Esophagus squamous epithelium (tissue), 5 donors: Measurements from ENCODE around the gene REX1BD. TPM values are rescaled to one million over a fixed set of nuclear protein-coding genes. Genes with fewer than 3 reads are reported as not detected.

Source experiments
- DNase-seq: peaks from one replicate; lab custom pipeline; 2025; lab: John Stamatoyannopoulos, UW
- H3K27ac ChIP-seq, 4 donors: fragments of 200-600 bp; sonication (generic); one replicate each; pipeline ENCODE4 v1.5.1; 2016 to 2019; ENCODE audit warnings: mild to moderate bottlenecking in 1 of 4
- H3K27me3 ChIP-seq, 4 donors: fragments of 200-600 bp; sonication (generic); 1 replicate in 3 of 4; 2 replicates in 1 of 4; pipeline versions ENCODE4 v1.5.1 to v1.6.0; 2017 to 2021; ENCODE audit warnings: antibody characterized with exemption in 1 of 4
- H3K36me3 ChIP-seq, 3 donors: fragments of 200-600 bp; sonication (generic); one replicate each; pipeline ENCODE4 v1.5.1; 2016 to 2019
- H3K4me1 ChIP-seq, 3 donors: fragments of 200-600 bp; sonication (generic); one replicate each; pipeline ENCODE4 v1.5.1; 2017 to 2019
- H3K4me3 ChIP-seq, 4 donors: fragments of 200-600 bp; sonication (generic); 1 replicate in 3 of 4; 2 replicates in 1 of 4; pipeline ENCODE4 v1.5.1; 2016 to 2019; ENCODE audit warnings: mild to moderate bottlenecking in 2 of 4, moderate library complexity in 1 of 4
- H3K9me3 ChIP-seq, 3 donors: fragments of 200-600 bp; sonication (generic); one replicate each; pipeline ENCODE4 v1.5.1; 2016 to 2019
- CTCF ChIP-seq, 6 experiments: fragments of 450-650 bp in 4 of 6; fragments of 200-600 bp in 2 of 6; sonication (generic) in 2 of 6; IDR thresholded peaks; one replicate each; pipeline ENCODE4 v1.5.1; 2016 to 2019; ENCODE audit warnings: antibody characterized with exemption in 6 of 6, mild to moderate bottlenecking in 4 of 6, moderate library complexity in 4 of 6
- POLR2A ChIP-seq, 4 donors: fragments of 450-650 bp; IDR thresholded peaks; one replicate each; pipeline ENCODE4 v1.6.1; 2017; ENCODE audit warnings: antibody characterized with exemption in 4 of 4, mild to moderate bottlenecking in 4 of 4, moderate library complexity in 3 of 4
- WGBS, 2 donors: methylation state at CpG; one replicate each; pipeline ENCODE4 v1.1.5; 2018; 5-methylcytosine and 5-hydroxymethylcytosine counted together
- intact Hi-C: fragments of 100-400 bp; cut with DNase I; formaldehyde crosslinking; loops from one replicate; pipeline ENCODE4 v1.15.0; 2022
- total RNA-seq, 4 donors: library from RNA; depleted of rRNA; stranded (reverse); fragments of >200 nt; gene quantifications; one replicate each; pipeline ENCODE4 v1.1.0, GENCODE V29; 2016
- donor health status: DM: yes; HTN: yes; CAD: no.

Gene REX1BD
- total RNA-seq, 4 donors from 2014 or later: 46.8 to 69.0 (median 56.6) TPM

- intact Hi-C loops: no loop called here
- TF ChIP-seq POLR2A (IDR thresholded peaks at IDR 0.05) (no peak), CTCF (IDR thresholded peaks at IDR 0.05) (no peak)
- no peak overlapping the region for H3K4me3 ChIP-seq
- H3K27me3 ChIP-seq: no peaks in the 10 kb centered on the region
- 65 to 74% methylated on average over 4 to 7 of the region's 7 CpGs for WGBS, 2 donors
- H3K9me3 ChIP-seq: no peaks in the 10 kb centered on the region
- DNase-seq: no peak
- no peaks in the 10 kb centered on the region for H3K4me1 ChIP-seq
- peaks cover 0 to 33% (median under 1%) of the 10 kb centered on the region in 3 donors for H3K36me3 ChIP-seq
- H3K27ac ChIP-seq: no peak overlapping the region
Measured at GRCh38 chr19:18580311-18580710, 8.3 kb upstream of the REX1BD start.

GRCh38 chr19:18586306-18586705 is 2.3 kb upstream of the REX1BD start:
- Histone ChIP-seq H3K27ac (no peak overlapping the region), H3K27me3 (no peaks in the 10 kb centered on the region), H3K36me3 (peaks cover 0 to 11% (median 7%) of the 10 kb centered on the region in 3 donors), H3K9me3 (no peaks in the 10 kb centered on the region), H3K4me3 (no peak overlapping the region), H3K4me1 (peaks cover 8 to 33% (median 22%) of the 10 kb centered on the region in 3 donors)
- WGBS, 2 donors: 48 to 65% methylated on average over 2 of the region's 2 CpGs
- no peak for DNase-seq
- intact Hi-C loops: no loop called here
- TF ChIP-seq POLR2A (IDR thresholded peaks at IDR 0.05) (no peak), CTCF (IDR thresholded peaks at IDR 0.05) (no peak)

GRCh38 chr19:18587561-18587960 is 1.0 kb upstream of the REX1BD start:
- H3K9me3 ChIP-seq: no peaks in the 10 kb centered on the region
- intact Hi-C loops: no loop called here
- H3K4me1 ChIP-seq: peaks cover 8 to 33% (median 22%) of the 10 kb centered on the region in 3 donors
- peak overlapping the region in 3 of 4 donors; percentile 86 to 95 (median 94) for H3K27ac ChIP-seq
- H3K27me3 ChIP-seq: no peaks in the 10 kb centered on the region
- no peak overlapping the region for H3K4me3 ChIP-seq
- no peak for TF ChIP-seq CTCF (IDR thresholded peaks at IDR 0.05)
- TF ChIP-seq POLR2A (IDR thresholded peaks at IDR 0.05): no peak
- H3K36me3 ChIP-seq: peaks cover 0 to 20% (median 7%) of the 10 kb centered on the region in 3 donors
- WGBS, 2 donors: 81 to 93% methylated on average over 10 of the region's 12 CpGs
- no peak for DNase-seq

DNA sequence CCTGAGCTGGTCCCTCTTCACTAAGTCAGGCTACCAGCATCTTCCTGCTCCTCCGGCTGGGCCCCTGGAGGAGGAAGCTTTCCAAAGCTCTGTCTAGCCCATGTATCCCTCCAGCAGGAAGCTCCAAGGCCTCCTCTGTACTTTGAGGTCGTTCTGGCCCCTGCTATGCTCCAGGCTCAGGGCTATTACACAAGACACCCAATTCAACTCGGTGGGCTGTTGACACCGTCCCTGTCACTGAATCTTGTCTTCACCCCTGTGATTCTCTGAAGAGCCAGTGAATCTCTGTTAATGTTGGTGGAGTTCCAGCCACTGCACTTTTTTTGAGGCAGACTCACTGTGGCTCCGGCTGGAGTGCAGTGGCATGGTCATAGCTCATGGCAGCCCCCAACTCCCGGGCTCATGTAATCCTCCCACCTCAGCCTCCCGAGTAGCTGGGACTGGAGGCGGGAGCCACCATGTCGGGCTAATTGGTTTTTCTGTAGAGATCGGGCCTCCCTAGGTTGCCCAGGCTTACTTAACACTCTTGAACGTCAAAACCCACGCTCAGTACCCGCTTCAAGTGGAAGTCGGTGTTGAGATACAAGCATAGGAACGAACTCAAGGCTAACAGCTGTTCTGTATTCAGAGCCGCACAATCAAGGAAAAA is 512 bp upstream of the REX1BD start:
- WGBS, 2 donors: 16 to 24% methylated on average over 9 to 15 of the region's 16 CpGs
- Histone ChIP-seq H3K4me1 (peaks cover 8 to 33% (median 22%) of the 10 kb centered on the region in 3 donors), H3K36me3 (peaks cover 0 to 20% (median 7%) of the 10 kb centered on the region in 3 donors), H3K27ac (peak overlapping the region; percentile 85 to 95 (median 90)), H3K27me3 (no peaks in the 10 kb centered on the region), H3K9me3 (no peaks in the 10 kb centered on the region), H3K4me3 (peak overlapping the region; percentile 62 to 95 (median 84))
- intact Hi-C loops: no loop called here
- TF ChIP-seq POLR2A (IDR thresholded peaks at IDR 0.05) (no peak), CTCF (IDR thresholded peaks at IDR 0.05) (no peak)
- DNase-seq: no peak
